ENCODE data around the gene SKP1. TPM values are rescaled to one million over a fixed set of nuclear protein-coding genes. Genes with fewer than 3 reads are reported as not detected.

SKP1 gene
- total and polyA plus RNA-seq, 10 of the 15 experiments (the other 5 are each of a cell fraction or from before 2014, with no cell fraction given), result 100 to 1,686 (median 519) TPM

GRCh38 chr5:134132372-134133187 lies 44.2 kb downstream of the SKP1 start (continued):
- TF ChIP-seq MEF2A (IDR thresholded peaks at IDR 0.05; ENCODE audit: insufficient read depth, low read depth, low read length), result peak; percentile 78
- TF ChIP-seq PAX5 (IDR thresholded peaks at IDR 0.05; ENCODE audit: borderline replicate concordance, low read depth, low read length), result peak; percentile 90
- TF ChIP-seq TCF12 (IDR thresholded peaks at IDR 0.05; ENCODE audit: low read depth, low read length), result peak; percentile 88
- no peak for TF ChIP-seq BACH1 (IDR thresholded peaks at IDR 0.05; ENCODE audit: borderline replicate concordance)
- TF ChIP-seq CHD1 (IDR thresholded peaks at IDR 0.05; ENCODE audit: low read depth, low read length), result no peak
- TF ChIP-seq BHLHE40 (IDR thresholded peaks at IDR 0.05; ENCODE audit: borderline replicate concordance in 1 of 2, low read depth in 2 of 2, low read length in 1 of 2), result peak; percentile 93 to 94
- TF ChIP-seq, protein P1, sequence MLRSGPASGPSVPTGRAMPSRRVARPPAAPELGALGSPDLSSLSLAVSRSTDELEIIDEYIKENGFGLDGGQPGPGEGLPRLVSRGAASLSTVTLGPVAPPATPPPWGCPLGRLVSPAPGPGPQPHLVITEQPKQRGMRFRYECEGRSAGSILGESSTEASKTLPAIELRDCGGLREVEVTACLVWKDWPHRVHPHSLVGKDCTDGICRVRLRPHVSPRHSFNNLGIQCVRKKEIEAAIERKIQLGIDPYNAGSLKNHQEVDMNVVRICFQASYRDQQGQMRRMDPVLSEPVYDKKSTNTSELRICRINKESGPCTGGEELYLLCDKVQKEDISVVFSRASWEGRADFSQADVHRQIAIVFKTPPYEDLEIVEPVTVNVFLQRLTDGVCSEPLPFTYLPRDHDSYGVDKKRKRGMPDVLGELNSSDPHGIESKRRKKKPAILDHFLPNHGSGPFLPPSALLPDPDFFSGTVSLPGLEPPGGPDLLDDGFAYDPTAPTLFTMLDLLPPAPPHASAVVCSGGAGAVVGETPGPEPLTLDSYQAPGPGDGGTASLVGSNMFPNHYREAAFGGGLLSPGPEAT (IDR thresholded peaks at IDR 0.05; ENCODE audit: low read depth), result peak; percentile 99
- no peak for TF ChIP-seq CEBPZ (IDR thresholded peaks at IDR 0.05; ENCODE audit: low read depth, low read length)
- TF ChIP-seq RCOR1 (conservative IDR thresholded peaks at IDR 0.05; ENCODE audit: low read depth, low read length), result 0 out of 2 replicates have a peak, but pooled peaks have one; percentile 73
- peak; percentile 75 for TF ChIP-seq SP1 (IDR thresholded peaks at IDR 0.05; ENCODE audit: low read depth, low read length)
- no peak for TF ChIP-seq CEBPB (IDR thresholded peaks at IDR 0.05; ENCODE audit: borderline replicate concordance in 1 of 2, low read depth in 2 of 2, low read length in 2 of 2)
- TF ChIP-seq, protein P2, sequence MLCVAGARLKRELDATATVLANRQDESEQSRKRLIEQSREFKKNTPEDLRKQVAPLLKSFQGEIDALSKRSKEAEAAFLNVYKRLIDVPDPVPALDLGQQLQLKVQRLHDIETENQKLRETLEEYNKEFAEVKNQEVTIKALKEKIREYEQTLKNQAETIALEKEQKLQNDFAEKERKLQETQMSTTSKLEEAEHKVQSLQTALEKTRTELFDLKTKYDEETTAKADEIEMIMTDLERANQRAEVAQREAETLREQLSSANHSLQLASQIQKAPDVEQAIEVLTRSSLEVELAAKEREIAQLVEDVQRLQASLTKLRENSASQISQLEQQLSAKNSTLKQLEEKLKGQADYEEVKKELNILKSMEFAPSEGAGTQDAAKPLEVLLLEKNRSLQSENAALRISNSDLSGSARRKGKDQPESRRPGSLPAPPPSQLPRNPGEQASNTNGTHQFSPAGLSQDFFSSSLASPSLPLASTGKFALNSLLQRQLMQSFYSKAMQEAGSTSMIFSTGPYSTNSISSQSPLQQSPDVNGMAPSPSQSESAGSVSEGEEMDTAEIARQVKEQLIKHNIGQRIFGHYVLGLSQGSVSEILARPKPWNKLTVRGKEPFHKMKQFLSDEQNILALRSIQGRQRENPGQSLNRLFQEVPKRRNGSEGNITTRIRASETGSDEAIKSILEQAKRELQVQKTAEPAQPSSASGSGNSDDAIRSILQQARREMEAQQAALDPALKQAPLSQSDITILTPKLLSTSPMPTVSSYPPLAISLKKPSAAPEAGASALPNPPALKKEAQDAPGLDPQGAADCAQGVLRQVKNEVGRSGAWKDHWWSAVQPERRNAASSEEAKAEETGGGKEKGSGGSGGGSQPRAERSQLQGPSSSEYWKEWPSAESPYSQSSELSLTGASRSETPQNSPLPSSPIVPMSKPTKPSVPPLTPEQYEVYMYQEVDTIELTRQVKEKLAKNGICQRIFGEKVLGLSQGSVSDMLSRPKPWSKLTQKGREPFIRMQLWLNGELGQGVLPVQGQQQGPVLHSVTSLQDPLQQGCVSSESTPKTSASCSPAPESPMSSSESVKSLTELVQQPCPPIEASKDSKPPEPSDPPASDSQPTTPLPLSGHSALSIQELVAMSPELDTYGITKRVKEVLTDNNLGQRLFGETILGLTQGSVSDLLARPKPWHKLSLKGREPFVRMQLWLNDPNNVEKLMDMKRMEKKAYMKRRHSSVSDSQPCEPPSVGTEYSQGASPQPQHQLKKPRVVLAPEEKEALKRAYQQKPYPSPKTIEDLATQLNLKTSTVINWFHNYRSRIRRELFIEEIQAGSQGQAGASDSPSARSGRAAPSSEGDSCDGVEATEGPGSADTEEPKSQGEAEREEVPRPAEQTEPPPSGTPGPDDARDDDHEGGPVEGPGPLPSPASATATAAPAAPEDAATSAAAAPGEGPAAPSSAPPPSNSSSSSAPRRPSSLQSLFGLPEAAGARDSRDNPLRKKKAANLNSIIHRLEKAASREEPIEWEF (IDR thresholded peaks at IDR 0.05; ENCODE audit: insufficient replicate concordance, low read depth, low read length), result peak; percentile 83
- TF ChIP-seq POU2F2 (IDR thresholded peaks at IDR 0.05; ENCODE audit: borderline replicate concordance, low read depth, low read length), result 0 out of 3 replicates have a peak, but pooled peaks have one; percentile 63
- TF ChIP-seq POLR2AphosphoS2 (IDR thresholded peaks at IDR 0.05; ENCODE audit: low read depth, low read length), result no peak; the same call in 1 of the 2 replicates
- no peak for TF ChIP-seq JUNB (IDR thresholded peaks at IDR 0.05)
- TF ChIP-seq MXI1 (IDR thresholded peaks at IDR 0.05; ENCODE audit: low read depth, low read length), result peak; percentile 88

Data from GM12878 (cell line).